Activated CD4-positive, alpha-beta T cell treated with anti-CD3 and anti-CD28 coated beads for 36 hours (primary cell): ENCODE results near the gene CSNK2A1. TPM values are rescaled to one million over a fixed set of nuclear protein-coding genes. Genes with fewer than 3 reads are reported as not detected.
"Not testable (repeated sequence)": the region's sequence is repeated elsewhere in the genome, so short reads cannot be mapped to it uniquely, and the experiment has no call there.

Source experiments
- ATAC-seq: fragments of 200-7000 bp; cut with Tn5 transposase; one replicate; pipeline ENCODE4 v1.10.0; 2021; ENCODE audit warnings: mild to moderate bottlenecking, moderate library complexity
- CTCF ChIA-PET: fragments of 350-600 bp; sonication (Branson Sonifier 250); formaldehyde crosslinking; loops from one replicate; lab custom pipeline; 2021; ENCODE audit warnings: antibody characterized with exemption; lab: Charles Lee
- POLR2A ChIA-PET: fragments of 350-600 bp; sonication (Branson Sonifier 250); formaldehyde crosslinking; loops from one replicate; lab custom pipeline; 2021; ENCODE audit warnings: antibody characterized with exemption, inconsistent platforms; lab: Charles Lee
- DNase-seq: peaks from one replicate; pipeline ENCODE4 v3.0.0-alpha.2; 2020
- H3K27ac Mint-ChIP-seq: one replicate; pipeline ENCODE4 v1.8.0; 2021; ENCODE audit warnings: mixed read lengths
- H3K27me3 Mint-ChIP-seq: one replicate; pipeline ENCODE4 v1.8.0; 2021; ENCODE audit warnings: mixed read lengths
- H3K36me3 Mint-ChIP-seq: one replicate; pipeline ENCODE4 v1.8.0; 2021; ENCODE audit warnings: low read depth, mixed read lengths
- H3K4me1 Mint-ChIP-seq: one replicate; pipeline ENCODE4 v1.8.0; 2021; ENCODE audit warnings: mixed read lengths
- H3K4me3 Mint-ChIP-seq: one replicate; pipeline ENCODE4 v1.8.0; 2021; ENCODE audit warnings: mild to moderate bottlenecking, moderate library complexity, mixed read lengths
- H3K9me3 Mint-ChIP-seq: one replicate; pipeline ENCODE4 v1.8.0; 2021; ENCODE audit warnings: low read depth, mixed read lengths
- intact Hi-C, 2 experiments: fragments of 100-400 bp; cut with DNase I in 1 of 2; cut with micrococcal nuclease in 1 of 2; formaldehyde crosslinking; loops; one replicate each; pipeline versions ENCODE4 v1.14.2 to v1.15.1; 2022 to 2024; cut with DNase I, micrococcal nuclease
- total RNA-seq, 2 experiments: library from RNA; stranded (reverse); gene quantifications; one replicate each; pipeline ENCODE4 v1.2.3, GENCODE V29; 2021

Gene CSNK2A1
- total RNA-seq, 2 experiments from 2014 or later: 179 to 254 TPM

DNA sequence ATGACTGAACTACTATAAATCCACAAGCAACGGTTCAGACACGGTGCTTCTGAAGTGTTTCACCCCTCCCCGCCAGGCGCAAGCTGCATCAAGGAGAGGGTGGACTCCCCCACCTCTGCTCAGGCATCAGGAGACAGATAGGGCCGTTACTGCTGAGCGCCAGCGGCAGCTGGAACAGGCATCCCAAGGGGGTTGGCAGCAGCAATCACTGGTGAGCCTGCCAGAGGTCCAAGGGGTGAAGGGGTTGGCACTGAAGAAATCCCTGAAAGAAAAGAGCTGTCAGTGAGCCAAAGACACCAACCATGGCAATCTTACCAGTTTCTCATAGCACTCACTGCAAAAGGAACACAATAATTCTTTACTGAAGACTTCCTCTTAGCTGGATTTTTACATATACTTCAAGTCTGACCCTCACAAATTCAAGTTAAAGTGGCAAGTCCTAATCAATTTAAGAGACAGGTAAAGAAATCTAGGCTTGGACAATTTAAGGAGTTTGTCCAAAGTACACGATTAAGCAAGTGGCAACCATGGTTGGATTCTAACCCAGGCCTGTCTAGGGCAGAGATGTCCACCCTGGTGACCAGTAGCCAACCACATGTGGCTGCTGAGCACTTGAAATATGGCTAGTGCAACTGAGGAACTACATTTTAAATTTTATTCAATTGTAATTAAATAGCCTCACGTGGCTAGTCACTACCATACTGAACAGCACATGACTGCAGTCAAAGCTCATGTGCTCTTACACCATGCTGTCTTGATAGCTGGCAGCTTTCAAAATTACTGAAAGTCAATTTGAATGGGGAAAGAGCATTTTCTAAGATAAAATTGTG is 59.6 kb downstream of the CSNK2A1 start:
- peaks cover 65% of the 10 kb centered on the region for H3K36me3 Mint-ChIP-seq
- ATAC-seq (no peak), DNase-seq (no peak)
- peaks cover 15% of the 10 kb centered on the region for H3K4me1 Mint-ChIP-seq
- no peaks in the 10 kb centered on the region for H3K9me3 Mint-ChIP-seq
- no peak overlapping the region for H3K4me3 Mint-ChIP-seq
- POLR2A ChIA-PET: no interaction called here
- intact Hi-C loops: no loop called here
- CTCF ChIA-PET: interaction anchor here (0.7 to 1.0 kb wide), 3 partner anchors 28 to 219 kb away, joined by 3 read pairs; no protein-coding TSS in a partner anchor
- H3K27me3 Mint-ChIP-seq: no peaks in the 10 kb centered on the region
- H3K27ac Mint-ChIP-seq: peak overlapping the region; percentile 8

DNA sequence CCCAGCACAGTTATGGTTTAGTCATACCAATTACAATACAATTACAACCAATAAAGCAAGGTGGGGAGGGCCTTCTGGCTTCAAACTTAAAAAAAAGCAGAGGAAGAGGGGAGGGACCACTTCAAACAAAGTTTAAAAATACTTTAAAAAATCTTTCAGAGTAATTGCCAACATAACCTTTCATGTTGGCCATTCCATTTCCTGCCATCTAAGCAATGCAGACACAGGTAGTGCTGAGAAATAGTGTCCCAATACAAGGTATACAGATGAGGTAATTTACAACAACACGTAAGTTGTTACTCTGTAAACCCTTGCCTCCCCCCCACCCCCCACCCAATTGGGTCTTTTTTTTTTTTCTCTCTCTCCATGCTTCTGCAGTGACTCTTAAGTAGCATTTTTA is 62.4 kb downstream of the CSNK2A1 start:
- Mint-ChIP-seq H3K27ac (peak overlapping the region; percentile 47), H3K4me1 (peaks cover 19% of the 10 kb centered on the region), H3K36me3 (peaks cover 51% of the 10 kb centered on the region), H3K4me3 (no peak overlapping the region), H3K27me3 (no peaks in the 10 kb centered on the region), H3K9me3 (no peaks in the 10 kb centered on the region)
- ChIA-PET POLR2A (no interaction called here), CTCF (no interaction called here)
- DNase-seq: no peak
- intact Hi-C loops: no loop called here
- ATAC-seq: no peak

GRCh38 chr20:480044-480443 is 63.5 kb downstream of the CSNK2A1 start:
- H3K27ac Mint-ChIP-seq: no peak overlapping the region
- H3K36me3 Mint-ChIP-seq: peaks cover 52% of the 10 kb centered on the region
- no peaks in the 10 kb centered on the region for H3K9me3 Mint-ChIP-seq
- no peak for DNase-seq
- H3K27me3 Mint-ChIP-seq: no peaks in the 10 kb centered on the region
- no peak overlapping the region for H3K4me3 Mint-ChIP-seq
- no peak for ATAC-seq
- H3K4me1 Mint-ChIP-seq: peaks cover 23% of the 10 kb centered on the region
- ChIA-PET POLR2A (no interaction called here), CTCF (interaction anchor here (0.7 to 2.4 kb wide), 7 partner anchors 12 to 187 kb away, joined by 3 to 24 read pairs (median 5); no protein-coding TSS in a partner anchor)
- intact Hi-C loops: no loop called here

DNA sequence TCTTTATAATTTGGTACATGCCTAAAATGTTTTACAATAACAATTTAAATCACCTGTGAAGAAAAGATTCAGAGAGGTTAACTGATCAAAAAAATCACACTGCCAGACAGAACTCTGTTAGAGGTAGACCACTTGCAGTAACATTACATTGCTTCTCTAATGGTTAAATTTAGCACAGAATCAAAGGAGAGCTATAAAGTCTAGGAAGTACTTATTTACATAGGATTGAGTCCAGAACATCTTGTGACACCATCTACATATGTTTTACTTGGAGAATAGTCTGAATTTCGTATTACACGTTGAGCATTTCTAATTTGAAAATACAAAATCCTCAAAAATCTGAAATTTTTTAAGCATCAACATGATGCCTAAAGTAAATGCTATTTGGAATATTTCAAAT is 64.1 kb downstream of the CSNK2A1 start:
- H3K36me3 Mint-ChIP-seq: peaks cover 49% of the 10 kb centered on the region
- H3K4me1 Mint-ChIP-seq: peaks cover 28% of the 10 kb centered on the region
- H3K27me3 Mint-ChIP-seq: no peaks in the 10 kb centered on the region
- H3K9me3 Mint-ChIP-seq: no peaks in the 10 kb centered on the region
- intact Hi-C loops: loop anchor here (1.0 to 5.0 kb wide), 6 partner anchors 17 to 125 kb away; partner anchors contain the start of genes RBCK1 (in 1 of the 2) and TBC1D20 (in 1 of the 2)
- POLR2A ChIA-PET: no interaction called here
- no peak overlapping the region for H3K4me3 Mint-ChIP-seq
- CTCF ChIA-PET: interaction anchor here (0.7 to 2.4 kb wide), 9 partner anchors 12 to 188 kb away, joined by 3 to 24 read pairs (median 3); no protein-coding TSS in a partner anchor
- DNase-seq (no peak), ATAC-seq (no peak)
- peak overlapping the region; percentile 30 for H3K27ac Mint-ChIP-seq

- ATAC-seq: peak; percentile 82
- Mint-ChIP-seq H3K27me3 (no peaks in the 10 kb centered on the region), H3K9me3 (no peaks in the 10 kb centered on the region), H3K27ac (peak overlapping the region; percentile 30), H3K4me1 (peaks cover 28% of the 10 kb centered on the region), H3K4me3 (no peak overlapping the region), H3K36me3 (peaks cover 46% of the 10 kb centered on the region)
- intact Hi-C loops: loop anchor here (1.0 to 5.0 kb wide), 6 partner anchors 16 to 125 kb away; partner anchors contain the start of genes RBCK1 (in 1 of the 2) and TBC1D20 (in 1 of the 2)
- ChIA-PET POLR2A (no interaction called here), CTCF (interaction anchor here (0.7 to 2.4 kb wide), 10 partner anchors 12 to 179 kb away, joined by 3 to 24 read pairs (median 4); no protein-coding TSS in a partner anchor)
- DNase-seq: peak; percentile 19
Observed at GRCh38 chr20:478949-479429, 64.6 kb downstream of the CSNK2A1 start.

- DNase-seq (no peak), ATAC-seq (peak; percentile 5)
- Mint-ChIP-seq H3K27ac (no peak overlapping the region), H3K36me3 (peaks cover 39% of the 10 kb centered on the region), H3K4me1 (peaks cover 28% of the 10 kb centered on the region), H3K9me3 (no peaks in the 10 kb centered on the region), H3K4me3 (no peak overlapping the region), H3K27me3 (no peaks in the 10 kb centered on the region)
- intact Hi-C loops: loop anchor here (2.0 to 5.0 kb wide), 4 partner anchors 15 to 71 kb away; partner anchors contain the start of genes RBCK1 (in 1 of the 2) and TBC1D20 (in 1 of the 2)
- ChIA-PET POLR2A (no interaction called here), CTCF (interaction anchor here (0.5 to 2.4 kb wide), 14 partner anchors 12 to 261 kb away, joined by 3 to 24 read pairs (median 3); no protein-coding TSS in a partner anchor)
Observed at GRCh38 chr20:478010-478948, 65.3 kb downstream of the CSNK2A1 start.

GRCh38 chr20:476561-477249 is 66.9 kb downstream of the CSNK2A1 start:
- H3K4me3 Mint-ChIP-seq, POLR2A ChIA-PET, DNase-seq, H3K9me3 Mint-ChIP-seq, H3K27ac Mint-ChIP-seq, H3K27me3 Mint-ChIP-seq, ATAC-seq: not testable (repeated sequence)
- peaks cover 20% of the 10 kb centered on the region for H3K4me1 Mint-ChIP-seq
- intact Hi-C loops: loop anchor here in 1 of 2 experiments (5.0 kb wide), 2 partner anchors 39 to 69 kb away; partner anchors contain the start of gene RBCK1
- peaks cover 27% of the 10 kb centered on the region for H3K36me3 Mint-ChIP-seq
- CTCF ChIA-PET: interaction anchor here (0.9 to 1.9 kb wide), 4 partner anchors 13 to 123 kb away, joined by 3 to 6 read pairs (median 4); no protein-coding TSS in a partner anchor

- Mint-ChIP-seq H3K27ac (no peak overlapping the region), H3K36me3 (peaks cover 25% of the 10 kb centered on the region), H3K9me3 (no peaks in the 10 kb centered on the region), H3K4me1 (peaks cover 16% of the 10 kb centered on the region), H3K4me3 (no peak overlapping the region), H3K27me3 (no peaks in the 10 kb centered on the region)
- intact Hi-C loops: loop anchor here in 1 of 2 experiments (5.0 kb wide), 2 partner anchors 38 to 68 kb away; partner anchors contain the start of gene RBCK1
- ChIA-PET POLR2A (no interaction called here), CTCF (interaction anchor here (0.6 to 1.9 kb wide), 4 partner anchors 15 to 165 kb away, joined by 3 to 6 read pairs (median 3); no protein-coding TSS in a partner anchor)
- DNase-seq (no peak), ATAC-seq (no peak)
Observed at GRCh38 chr20:475463-476357, 67.9 kb downstream of the CSNK2A1 start.

GRCh38 chr20:474581-474980 is 69.0 kb downstream of the CSNK2A1 start:
- no peak overlapping the region for H3K4me3 Mint-ChIP-seq
- H3K36me3 Mint-ChIP-seq: peaks cover 23% of the 10 kb centered on the region
- peaks cover 16% of the 10 kb centered on the region for H3K4me1 Mint-ChIP-seq
- ATAC-seq (no peak), DNase-seq (no peak)
- peak overlapping the region; percentile 34 for H3K27ac Mint-ChIP-seq
- ChIA-PET POLR2A (no interaction called here), CTCF (interaction anchor here (0.7 kb wide), 1 partner anchor 11 kb away, joined by 3 read pairs; no protein-coding TSS in a partner anchor)
- intact Hi-C loops: no loop called here
- no peaks in the 10 kb centered on the region for H3K27me3 Mint-ChIP-seq
- no peaks in the 10 kb centered on the region for H3K9me3 Mint-ChIP-seq
